Bronchial epithelial cell (primary cell): ENCODE measurements around the gene LKAAEAR1. TPM values are rescaled to one million over a fixed set of nuclear protein-coding genes. Genes with fewer than 3 reads are reported as not detected.
A peak's percentile ranks its signal among the peaks of the same experiment; 100 is the strongest.

Source experiments
- DNase-seq: peaks from one replicate; pipeline ENCODE4 v3.0.0-alpha.2; 2010; ENCODE audit warnings: low read depth
- FAIRE-seq: peaks from 2 replicates; lab custom pipeline; 2011; peaks lifted over from hg19 to GRCh38; lab: Jason Lieb, UNC
- H3K27me3 ChIP-seq: 2 replicates; pipeline ENCODE4 v1.5.1; 2011; ENCODE audit warnings: low read length; ENCODE audit not compliant: control insufficient read depth, insufficient read depth
- H3K36me3 ChIP-seq: 2 replicates; pipeline ENCODE4 v1.5.1; 2011; ENCODE audit warnings: low read length; ENCODE audit not compliant: control insufficient read depth, insufficient read depth
- H3K4me3 ChIP-seq: 2 replicates; pipeline ENCODE4 v1.5.1; 2011; ENCODE audit warnings: mild to moderate bottlenecking, low read depth, low read length, control low read depth
- total RNA-seq: library from RNA; depleted of rRNA; stranded (reverse); fragments of >200 nt; gene quantifications from 2 replicates; pipeline ENCODE4 v1.2.1, GENCODE V29; 2014
- TF ChIP-seq, protein P1 (sequence below): IDR thresholded peaks from 2 replicates; pipeline ENCODE4 v1.5.1; 2011; ENCODE audit warnings: mild to moderate bottlenecking, moderate library complexity, low read length, control low read depth, inconsistent platforms; ENCODE audit not compliant: insufficient read depth, severe bottlenecking

Gene LKAAEAR1
- total RNA-seq, 1 donor from 2014 or later: not detected

DNA sequence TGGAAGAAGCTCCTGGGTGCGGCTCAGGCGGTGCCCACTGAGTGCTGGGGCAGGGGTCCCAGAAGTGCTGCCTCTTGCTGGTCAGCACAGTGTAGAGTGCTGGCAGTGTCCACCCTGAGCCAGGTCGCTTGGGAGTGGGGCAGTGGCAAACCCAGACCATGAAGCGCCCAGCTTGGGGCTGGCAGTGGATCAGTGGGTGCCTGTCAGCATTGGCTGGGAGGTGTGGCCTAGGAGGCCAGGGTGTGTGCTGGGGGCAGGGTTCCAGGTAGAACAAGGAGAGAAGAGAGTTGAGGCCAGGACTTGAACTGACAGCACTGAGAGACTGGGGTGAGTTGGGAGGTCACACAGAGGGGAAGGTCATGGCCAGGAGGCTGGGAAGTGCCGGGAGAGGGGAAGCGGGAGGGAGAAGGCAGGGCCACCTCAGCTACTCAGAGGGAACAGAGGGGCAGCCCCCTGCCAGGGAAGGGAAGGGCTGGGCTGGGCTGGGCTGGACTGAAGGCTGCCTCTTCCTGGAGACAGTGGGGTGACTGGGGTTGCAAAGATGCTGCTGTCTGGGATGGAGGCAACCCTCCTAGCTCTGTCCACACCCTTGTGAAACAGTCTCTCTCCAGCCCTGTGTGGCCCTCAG is 17.1 kb downstream of the LKAAEAR1 start:
- TF ChIP-seq, protein P1, sequence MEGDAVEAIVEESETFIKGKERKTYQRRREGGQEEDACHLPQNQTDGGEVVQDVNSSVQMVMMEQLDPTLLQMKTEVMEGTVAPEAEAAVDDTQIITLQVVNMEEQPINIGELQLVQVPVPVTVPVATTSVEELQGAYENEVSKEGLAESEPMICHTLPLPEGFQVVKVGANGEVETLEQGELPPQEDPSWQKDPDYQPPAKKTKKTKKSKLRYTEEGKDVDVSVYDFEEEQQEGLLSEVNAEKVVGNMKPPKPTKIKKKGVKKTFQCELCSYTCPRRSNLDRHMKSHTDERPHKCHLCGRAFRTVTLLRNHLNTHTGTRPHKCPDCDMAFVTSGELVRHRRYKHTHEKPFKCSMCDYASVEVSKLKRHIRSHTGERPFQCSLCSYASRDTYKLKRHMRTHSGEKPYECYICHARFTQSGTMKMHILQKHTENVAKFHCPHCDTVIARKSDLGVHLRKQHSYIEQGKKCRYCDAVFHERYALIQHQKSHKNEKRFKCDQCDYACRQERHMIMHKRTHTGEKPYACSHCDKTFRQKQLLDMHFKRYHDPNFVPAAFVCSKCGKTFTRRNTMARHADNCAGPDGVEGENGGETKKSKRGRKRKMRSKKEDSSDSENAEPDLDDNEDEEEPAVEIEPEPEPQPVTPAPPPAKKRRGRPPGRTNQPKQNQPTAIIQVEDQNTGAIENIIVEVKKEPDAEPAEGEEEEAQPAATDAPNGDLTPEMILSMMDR: no peak
- H3K27me3 ChIP-seq: no peaks in the 10 kb centered on the region

DNA sequence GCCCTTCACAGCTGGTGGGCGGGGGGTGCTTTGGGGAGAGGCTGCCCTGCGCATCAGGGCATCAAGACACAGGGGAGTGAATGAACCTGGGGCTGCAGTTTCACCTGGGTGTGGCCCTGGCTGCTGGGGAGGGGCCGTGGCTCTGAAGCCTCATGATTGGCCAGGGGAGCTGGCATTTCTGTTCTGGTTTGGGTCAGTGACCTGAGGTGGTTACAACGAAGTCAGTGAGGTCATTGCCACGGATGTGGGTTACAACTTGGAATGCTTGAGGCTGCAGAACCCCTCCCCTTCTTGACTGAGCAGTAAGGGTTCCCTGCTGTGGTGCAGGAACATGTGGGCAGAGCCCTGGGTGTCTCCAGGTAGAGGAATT is 18.2 kb downstream of the LKAAEAR1 start:
- H3K36me3 ChIP-seq: no peaks in the 10 kb centered on the region
- DNase-seq: peak; percentile 61
- no peak for FAIRE-seq
- H3K4me3 ChIP-seq: no peak overlapping the region
- H3K27me3 ChIP-seq: no peaks in the 10 kb centered on the region
- TF ChIP-seq, protein P1: no peak

More for the DNA sequence above, 17.1 kb downstream of the LKAAEAR1 start:
- FAIRE-seq (no peak), DNase-seq (no peak)
- H3K36me3 ChIP-seq: no peaks in the 10 kb centered on the region
- no peak overlapping the region for H3K4me3 ChIP-seq

DNA sequence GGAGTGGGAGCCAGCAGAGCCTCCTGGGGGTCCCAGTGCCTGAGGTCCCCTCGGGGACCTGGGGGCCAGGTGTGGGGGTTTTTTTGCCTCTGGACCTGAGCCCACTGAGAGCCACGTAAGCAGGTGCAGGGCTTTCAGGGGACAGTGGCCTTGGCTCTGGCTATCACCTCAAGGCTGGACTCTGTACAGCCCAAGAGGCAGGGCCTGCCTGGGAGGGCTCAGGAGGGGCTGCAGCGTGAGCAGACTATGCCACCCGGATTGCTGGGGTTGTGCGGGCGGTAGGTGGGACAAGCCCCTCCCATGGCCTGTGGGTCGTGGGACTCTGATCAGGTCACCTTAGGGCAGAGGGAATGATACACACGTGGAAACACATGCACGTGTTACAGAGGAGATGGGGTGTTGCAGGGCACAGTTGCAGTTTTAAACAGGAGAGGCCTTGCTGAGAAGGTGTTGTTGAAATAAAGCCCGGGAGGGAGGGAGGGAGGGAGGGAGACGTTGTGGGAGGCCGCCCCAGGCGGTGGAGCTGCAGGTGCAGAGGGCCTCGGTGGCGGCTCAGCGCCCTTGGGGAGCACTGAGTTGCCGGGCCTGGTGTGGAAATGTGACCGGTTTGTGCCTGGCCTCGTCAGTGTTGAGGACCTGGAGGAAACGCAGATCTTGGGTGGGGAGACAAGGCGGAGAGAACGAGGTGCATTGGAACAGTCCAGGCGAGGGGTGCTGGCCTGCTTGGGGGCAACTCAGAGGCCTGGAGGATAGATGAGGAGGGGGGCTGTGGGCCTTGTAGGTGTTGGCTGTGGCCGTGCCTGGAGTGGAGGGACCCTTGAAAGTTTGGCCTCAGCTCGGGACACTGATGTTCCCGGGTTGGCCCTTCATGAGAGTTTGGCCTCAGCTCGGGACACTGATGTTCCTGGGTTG is 18.9 kb downstream of the LKAAEAR1 start:
- DNase-seq: no peak
- FAIRE-seq: no peak
- TF ChIP-seq, protein P1: no peak
- no peaks in the 10 kb centered on the region for H3K36me3 ChIP-seq
- H3K27me3 ChIP-seq: no peaks in the 10 kb centered on the region
- no peak overlapping the region for H3K4me3 ChIP-seq

DNA sequence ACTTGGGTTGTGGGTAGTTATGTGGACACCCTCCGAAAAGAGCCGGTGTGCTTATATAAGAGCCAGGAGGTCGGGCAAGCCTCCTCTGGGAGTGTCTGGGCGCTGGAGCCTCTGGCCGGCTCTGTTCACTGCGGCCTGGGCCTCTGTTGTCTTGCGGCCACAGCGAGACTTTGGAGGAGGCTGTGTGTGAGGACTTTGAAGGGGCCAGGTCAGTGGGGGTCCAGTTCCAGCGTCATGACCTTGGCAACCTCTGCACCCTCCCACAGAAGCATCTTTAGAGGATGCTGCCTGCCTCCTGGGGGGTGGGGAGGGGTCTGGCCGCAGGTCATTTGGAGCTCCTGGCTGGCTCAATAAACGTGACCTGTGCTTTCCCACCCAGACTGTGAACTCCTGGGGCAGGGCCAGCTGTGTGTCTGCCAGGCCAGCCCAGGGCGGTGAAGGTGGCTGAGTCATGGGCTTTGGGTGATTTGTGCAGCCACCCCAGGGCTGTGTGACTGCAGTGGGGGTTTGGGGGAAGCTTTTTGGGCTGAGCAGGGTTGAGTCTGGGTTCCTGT is 20.0 kb downstream of the LKAAEAR1 start:
- no peaks in the 10 kb centered on the region for H3K36me3 ChIP-seq
- H3K4me3 ChIP-seq: peak overlapping the region; percentile 92
- FAIRE-seq (no peak), DNase-seq (peak; percentile 30)
- TF ChIP-seq, protein P1: no peak
- H3K27me3 ChIP-seq: no peaks in the 10 kb centered on the region

DNA sequence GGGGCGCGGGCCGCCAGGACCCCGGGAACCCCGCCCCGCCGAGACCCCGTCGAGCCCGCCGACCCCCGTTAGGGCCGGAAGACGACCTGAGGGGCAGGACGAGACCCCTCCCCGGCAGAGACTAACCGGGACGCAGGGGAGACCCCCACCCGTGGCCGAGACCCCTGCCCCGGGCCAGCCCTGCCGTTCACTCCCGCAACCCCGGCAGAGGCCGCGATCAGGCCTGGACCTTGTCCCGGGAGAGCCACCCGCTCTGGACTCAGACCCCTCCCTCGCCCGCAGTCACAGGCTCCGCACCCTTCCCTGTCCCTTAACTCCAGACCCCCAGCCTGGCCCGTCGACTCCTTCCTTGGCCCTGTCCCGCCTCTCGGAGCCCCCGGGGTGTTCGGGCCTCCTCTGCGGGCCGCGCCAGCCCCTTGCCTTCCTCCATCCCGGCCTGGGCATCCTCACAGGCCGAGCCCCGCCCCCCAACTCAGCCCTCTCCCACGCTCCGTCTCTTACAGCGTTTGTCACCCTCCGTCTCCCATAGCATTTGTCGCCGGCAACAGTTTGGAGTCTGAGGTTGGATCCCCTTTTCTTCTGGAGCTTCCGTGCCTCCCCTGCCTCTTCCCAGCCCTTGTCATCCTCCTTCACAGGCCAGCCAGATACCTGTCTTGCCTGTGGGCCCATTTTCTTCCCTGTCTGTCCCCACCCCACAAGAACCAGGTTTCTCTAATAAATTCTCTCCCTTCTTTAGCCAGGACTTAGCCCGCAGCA is 20.6 kb downstream of the LKAAEAR1 start:
- Histone ChIP-seq H3K4me3 (peak overlapping the region; percentile 92), H3K36me3 (no peaks in the 10 kb centered on the region), H3K27me3 (no peaks in the 10 kb centered on the region)
- FAIRE-seq (no peak), DNase-seq (no peak)
- TF ChIP-seq, protein P1: no peak
